Fibroblast of mammary gland (primary cell): ENCODE results near the gene GORAB.

Source experiments
- DNase-seq: peaks from one replicate; pipeline ENCODE4 v3.0.0-alpha.2; 2010; ENCODE audit warnings: low read depth
- H3K4me3 ChIP-seq: 2 replicates; pipeline ENCODE4 v1.5.1; 2011; ENCODE audit warnings: low read depth, mild to moderate bottlenecking, low read length, moderate library complexity; ENCODE audit not compliant: control insufficient read depth
- TF ChIP-seq, protein P1 (sequence below): conservative IDR thresholded peaks from 2 replicates; pipeline ENCODE4 v1.5.1; 2011; ENCODE audit warnings: low read depth, low read length, inconsistent platforms; ENCODE audit not compliant: control insufficient read depth, insufficient read depth

The GORAB gene, protein sequence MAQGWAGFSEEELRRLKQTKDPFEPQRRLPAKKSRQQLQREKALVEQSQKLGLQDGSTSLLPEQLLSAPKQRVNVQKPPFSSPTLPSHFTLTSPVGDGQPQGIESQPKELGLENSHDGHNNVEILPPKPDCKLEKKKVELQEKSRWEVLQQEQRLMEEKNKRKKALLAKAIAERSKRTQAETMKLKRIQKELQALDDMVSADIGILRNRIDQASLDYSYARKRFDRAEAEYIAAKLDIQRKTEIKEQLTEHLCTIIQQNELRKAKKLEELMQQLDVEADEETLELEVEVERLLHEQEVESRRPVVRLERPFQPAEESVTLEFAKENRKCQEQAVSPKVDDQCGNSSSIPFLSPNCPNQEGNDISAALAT

DNA sequence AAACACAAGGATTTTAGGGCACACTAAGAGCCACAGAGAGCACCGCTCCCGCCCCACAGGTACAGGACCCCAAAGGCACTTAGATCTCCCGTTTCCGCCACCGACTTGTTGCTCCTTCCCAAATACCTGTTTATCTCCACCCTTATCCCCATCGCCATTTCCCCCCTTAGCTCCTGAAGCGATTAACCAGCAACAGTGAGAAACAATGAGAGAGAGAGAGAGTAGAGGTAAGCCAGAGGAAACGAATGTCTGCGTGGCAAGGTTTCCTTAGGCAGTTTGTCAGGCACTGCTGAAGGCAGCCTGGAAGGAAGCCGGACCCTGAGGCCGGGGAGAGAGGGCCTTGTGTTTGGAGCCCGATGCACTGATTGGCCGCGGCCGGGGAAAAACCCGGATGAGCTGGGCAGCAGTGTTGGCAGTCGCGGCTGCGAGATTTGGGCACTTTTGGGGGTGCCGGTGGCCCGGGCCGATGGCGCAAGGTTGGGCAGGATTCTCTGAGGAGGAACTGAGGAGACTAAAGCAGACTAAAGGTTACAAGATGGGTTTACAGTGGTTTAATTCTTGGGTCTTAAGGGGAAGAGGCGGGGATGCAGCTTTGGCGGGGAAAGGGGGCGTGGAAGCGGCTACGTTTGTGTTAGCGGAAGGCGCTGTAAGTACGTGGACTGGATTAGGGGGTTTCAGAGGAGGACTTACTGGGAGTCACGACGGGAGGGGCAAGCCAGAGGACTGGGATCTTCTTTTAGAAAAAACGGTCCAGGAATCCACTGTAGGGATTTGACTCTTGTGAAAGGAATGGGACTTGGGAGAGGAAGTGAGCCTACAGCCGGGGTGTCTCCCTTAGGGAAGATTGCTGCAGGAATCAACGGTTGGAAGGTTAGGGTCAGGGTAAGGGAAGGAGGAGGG, at the start of gene GORAB:
Gene GORAB, plus strand, starts transcription at position 409 of the 900 bp plus-strand sequence. Its CDS starts 58 bp downstream, at position 467.
- peak within 1 kb of the TSS; percentile 86 for H3K4me3 ChIP-seq
- peak; percentile 97 for DNase-seq
- TF ChIP-seq, protein P1, sequence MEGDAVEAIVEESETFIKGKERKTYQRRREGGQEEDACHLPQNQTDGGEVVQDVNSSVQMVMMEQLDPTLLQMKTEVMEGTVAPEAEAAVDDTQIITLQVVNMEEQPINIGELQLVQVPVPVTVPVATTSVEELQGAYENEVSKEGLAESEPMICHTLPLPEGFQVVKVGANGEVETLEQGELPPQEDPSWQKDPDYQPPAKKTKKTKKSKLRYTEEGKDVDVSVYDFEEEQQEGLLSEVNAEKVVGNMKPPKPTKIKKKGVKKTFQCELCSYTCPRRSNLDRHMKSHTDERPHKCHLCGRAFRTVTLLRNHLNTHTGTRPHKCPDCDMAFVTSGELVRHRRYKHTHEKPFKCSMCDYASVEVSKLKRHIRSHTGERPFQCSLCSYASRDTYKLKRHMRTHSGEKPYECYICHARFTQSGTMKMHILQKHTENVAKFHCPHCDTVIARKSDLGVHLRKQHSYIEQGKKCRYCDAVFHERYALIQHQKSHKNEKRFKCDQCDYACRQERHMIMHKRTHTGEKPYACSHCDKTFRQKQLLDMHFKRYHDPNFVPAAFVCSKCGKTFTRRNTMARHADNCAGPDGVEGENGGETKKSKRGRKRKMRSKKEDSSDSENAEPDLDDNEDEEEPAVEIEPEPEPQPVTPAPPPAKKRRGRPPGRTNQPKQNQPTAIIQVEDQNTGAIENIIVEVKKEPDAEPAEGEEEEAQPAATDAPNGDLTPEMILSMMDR = no peak

DNA sequence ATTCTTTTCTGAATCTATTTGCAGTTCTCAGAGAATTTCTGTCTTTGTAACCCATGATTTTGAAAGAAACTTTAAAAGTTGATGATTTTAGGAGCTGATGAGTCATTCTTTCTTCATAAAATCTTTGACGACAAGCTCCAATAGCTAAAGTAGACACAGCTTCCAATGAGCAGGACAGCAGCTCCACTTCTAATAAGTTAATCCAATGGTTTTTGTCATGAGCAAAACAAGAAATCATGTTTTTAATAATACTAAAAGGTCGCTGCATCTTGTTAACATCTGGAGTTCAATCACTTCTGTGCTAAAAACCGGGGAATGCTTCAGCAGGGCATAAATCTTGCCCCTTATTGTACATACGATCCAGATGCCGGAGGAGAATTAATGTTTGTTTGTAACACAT, 48.9 kb upstream of the GORAB start:
- TF ChIP-seq, protein P1 = no peak
- peak; percentile 63 for DNase-seq
- no peak overlapping the region for H3K4me3 ChIP-seq

DNA sequence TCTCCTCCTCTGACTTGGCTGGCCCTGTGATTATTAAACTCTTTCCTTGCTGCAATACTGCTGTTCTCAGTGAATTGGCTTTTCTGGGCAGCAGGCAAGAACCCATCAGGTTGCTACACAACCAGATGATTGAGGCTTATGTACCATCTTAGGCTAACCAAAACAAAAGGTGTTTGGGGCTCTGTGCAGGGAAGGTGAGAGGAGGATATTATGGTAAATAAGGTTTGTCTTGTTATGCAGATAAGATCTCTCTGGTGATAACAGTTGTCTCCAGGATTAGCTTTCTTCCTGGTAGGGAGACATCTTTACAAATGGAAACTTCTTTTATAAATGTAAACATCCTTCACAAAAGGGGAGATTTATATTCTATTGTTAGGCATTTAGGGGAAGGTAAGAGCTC, 44.5 kb upstream of the GORAB start:
- H3K4me3 ChIP-seq = no peak overlapping the region
- TF ChIP-seq, protein P1 = no peak
- DNase-seq = no peak

DNA sequence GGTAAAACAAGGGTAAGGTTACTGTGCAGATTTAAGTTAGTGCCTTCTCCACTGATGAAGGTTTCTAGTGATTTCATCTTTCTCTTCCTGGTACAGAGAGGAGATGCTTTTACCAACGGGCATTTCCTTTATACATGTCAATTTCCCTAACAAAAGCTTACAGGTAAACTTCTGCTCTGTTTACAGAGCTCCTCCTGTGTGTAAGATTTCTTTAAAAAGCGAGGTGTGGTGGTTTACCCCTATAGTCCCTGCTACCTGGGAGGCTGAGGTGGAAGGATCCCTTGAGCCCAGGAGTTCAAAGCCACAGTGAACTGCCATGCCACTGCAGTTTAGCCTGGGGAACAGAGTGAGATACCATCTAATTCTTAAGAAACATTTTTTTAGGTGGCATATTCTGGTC, 40.7 kb upstream of the GORAB start:
- TF ChIP-seq, protein P1 = no peak

DNA sequence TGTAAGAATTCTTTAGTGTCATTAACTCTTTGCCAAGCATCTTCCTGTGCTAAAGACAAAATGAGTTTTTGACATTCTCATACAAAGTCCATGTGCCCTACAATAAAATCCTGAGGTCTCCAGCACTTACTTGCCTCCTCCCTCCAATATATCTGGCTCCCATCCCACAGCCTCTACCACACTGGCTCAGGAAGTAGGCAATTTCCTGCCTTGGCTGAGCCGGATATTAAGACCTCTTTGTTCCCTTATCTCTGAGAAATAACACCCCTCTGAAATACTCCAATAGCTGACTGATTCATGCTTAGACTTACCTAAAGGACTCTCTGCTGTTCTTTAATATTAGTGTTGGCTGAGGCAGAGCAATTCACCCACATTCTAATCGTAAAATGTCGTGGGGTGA, 37.6 kb upstream of the GORAB start:
- DNase-seq = peak; percentile 27
- H3K4me3 ChIP-seq = no peak overlapping the region
- TF ChIP-seq, protein P1 = no peak

More for the DNA sequence above, 40.7 kb upstream of the GORAB start:
- H3K4me3 ChIP-seq = no peak overlapping the region
- DNase-seq = no peak

DNA sequence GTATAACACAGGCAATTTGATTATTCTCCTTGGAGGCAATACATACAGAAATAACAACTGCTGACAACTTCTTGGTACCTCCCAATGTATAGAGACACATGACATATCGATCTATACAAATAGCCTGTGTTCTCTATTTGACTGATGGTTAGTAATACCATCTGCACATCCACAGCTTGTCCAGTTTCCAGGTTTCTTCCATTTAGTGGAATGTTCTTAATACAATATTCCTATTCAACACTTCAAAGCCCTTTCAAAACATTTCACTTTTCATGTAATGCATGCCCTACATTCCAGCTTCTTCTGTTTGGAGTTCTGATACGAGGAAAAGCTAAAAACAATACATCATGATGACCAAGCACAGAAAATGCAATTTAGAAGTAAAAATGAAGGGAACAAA, 37.0 kb upstream of the GORAB start:
- TF ChIP-seq, protein P1 = no peak
- H3K4me3 ChIP-seq = no peak overlapping the region
- no peak for DNase-seq
